GM12873 (cell line): ENCODE results near the gene NAA15.
A peak's percentile ranks its signal among the peaks of the same experiment; 100 is the strongest.

Experiments
- TF ChIP-seq, protein P1 (sequence below): IDR thresholded peaks from 2 replicates; pipeline ENCODE4 v1.5.1; 2012; ENCODE audit warnings: low read depth, mild to moderate bottlenecking, moderate library complexity, low read length, control low read depth; ENCODE audit not compliant: insufficient read depth; ENCODE audit errors: missing control alignments

The NAA15 gene

DNA sequence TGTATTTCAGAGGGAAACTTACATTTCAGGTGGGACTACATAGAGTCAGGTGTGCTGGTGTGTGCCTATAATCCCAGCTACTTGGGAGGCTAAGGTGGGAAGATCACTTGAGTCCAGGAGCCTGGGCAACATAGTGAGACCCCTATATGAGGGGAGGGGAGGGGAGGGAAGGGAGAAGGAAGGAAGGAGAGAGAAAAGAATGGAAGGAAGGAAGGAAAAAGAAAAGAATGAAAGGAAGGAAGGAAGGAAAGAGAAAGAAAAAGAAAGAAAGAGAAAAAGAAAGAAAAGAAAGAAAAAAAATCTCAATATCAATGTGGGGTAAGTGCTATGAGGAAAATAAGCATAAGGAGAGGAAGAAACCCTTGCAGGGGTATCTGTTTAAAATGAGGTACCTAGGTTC lies 109.0 kb downstream of the NAA15 start:
- TF ChIP-seq, protein P1, sequence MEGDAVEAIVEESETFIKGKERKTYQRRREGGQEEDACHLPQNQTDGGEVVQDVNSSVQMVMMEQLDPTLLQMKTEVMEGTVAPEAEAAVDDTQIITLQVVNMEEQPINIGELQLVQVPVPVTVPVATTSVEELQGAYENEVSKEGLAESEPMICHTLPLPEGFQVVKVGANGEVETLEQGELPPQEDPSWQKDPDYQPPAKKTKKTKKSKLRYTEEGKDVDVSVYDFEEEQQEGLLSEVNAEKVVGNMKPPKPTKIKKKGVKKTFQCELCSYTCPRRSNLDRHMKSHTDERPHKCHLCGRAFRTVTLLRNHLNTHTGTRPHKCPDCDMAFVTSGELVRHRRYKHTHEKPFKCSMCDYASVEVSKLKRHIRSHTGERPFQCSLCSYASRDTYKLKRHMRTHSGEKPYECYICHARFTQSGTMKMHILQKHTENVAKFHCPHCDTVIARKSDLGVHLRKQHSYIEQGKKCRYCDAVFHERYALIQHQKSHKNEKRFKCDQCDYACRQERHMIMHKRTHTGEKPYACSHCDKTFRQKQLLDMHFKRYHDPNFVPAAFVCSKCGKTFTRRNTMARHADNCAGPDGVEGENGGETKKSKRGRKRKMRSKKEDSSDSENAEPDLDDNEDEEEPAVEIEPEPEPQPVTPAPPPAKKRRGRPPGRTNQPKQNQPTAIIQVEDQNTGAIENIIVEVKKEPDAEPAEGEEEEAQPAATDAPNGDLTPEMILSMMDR: no peak

DNA sequence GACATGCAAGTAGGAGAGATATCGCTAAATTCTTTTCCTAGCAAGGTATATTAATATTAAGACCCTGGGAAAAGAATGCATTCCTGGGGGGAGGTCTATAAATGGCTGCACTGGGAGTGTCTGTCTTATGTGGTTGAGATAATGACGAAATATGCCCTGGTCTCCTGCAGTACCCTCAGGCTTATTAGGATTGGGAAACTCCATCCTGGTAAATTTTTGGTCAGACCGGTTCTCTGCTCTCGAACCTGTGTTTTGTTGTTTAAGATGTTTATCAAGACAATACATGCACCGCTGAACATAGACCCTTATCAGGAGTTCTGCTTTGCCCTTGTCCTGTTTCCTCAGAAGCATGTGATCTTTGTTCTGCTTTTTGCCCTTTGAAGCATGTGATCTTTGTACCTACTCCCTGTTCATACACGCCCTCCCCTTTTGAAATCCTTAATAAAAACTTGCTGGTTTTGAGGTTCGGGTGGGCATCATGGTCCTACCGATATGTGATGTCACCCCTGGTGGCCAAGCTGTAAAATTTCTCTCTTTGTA lies 113.4 kb downstream of the NAA15 start:
- TF ChIP-seq, protein P1: peak; percentile 5

DNA sequence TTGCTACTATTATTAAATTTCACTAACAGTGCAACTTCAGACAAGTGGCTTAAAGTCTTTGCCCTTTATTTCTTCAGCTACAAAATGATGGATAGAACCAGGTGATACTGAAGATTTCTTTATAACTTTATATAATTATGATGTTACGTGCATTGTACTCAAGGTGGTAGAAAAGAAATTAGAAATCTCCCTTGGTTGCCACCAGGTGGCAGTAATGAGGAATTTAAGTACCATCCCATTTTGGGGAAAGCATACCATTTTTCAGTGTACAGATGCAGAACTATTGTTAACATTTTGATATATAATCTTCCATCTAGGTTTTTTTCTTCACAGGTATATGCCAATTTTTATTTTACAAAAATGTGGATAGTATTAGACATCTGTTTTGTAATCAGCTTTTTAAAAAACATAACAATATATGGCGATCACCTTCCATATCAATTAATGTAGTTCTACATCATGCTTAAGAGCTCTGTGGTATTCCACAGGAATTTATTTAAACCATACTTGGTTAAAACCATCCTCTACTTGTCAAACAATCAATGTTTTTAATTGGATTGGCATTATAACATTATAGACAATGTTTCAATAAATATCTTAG lies 114.9 kb downstream of the NAA15 start:
- TF ChIP-seq, protein P1: peak; percentile 48

DNA sequence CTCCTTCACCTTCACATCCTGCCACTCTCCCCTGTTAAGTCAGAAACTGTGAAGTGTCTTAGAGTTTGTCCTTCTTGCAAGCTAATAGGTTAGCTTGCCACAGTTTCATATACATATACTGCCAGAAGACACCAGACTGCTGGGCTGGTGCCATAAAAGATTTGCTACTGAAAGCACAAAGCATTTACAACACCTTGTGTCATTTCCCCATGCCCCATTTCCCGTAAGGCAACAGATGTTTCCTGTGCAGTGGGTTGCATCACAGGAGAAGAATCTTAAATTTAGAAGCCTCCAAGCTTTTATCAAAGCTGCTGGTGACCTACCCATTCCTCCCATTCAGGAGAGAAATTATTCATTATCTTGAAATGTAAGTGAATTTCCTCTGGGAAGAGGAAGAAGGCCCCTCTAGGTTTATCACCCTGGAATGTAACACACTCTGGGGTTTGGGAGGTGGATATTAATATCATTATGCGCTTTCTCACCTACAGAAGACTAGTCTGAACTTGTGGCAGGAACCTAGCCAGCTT lies 118.1 kb downstream of the NAA15 start:
- TF ChIP-seq, protein P1: no peak

DNA sequence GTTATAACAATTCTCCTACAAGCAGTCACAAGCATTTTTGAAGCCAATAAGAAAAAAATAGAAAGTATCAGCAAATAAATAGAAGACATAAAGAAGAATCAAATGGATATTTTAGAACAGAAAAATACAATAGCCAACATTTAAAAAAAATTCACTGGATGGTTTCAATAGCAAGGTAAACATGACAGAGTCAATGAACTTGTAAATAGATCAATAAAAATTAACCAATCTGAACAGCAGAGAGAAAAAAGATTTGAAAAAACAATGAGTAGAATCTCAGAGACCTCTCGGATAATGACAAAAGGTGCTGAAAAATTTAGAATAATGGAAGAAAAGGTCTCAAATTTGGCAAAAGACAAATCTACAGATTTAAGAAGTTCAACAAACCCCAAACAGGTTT lies 119.3 kb downstream of the NAA15 start:
- TF ChIP-seq, protein P1: no peak

DNA sequence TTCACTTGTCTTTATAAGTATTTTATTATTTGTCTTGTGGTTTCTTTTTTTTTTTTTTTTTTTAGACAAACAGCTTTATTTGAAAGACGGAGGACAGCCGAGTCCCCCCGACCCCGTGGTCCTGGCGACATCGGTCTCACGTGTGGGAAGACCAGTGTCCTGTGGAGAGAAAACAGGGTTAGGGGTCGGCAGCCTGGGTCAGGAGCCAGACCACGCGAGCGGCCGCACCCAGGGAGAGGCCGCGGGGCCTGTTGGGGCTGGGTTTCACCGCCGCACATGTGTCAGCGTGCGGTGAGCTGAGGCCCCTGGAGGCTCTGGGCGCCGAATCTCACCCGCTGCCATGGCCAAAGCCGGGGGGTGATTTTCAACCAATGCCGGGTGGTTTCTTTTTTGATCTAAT lies 134.8 kb downstream of the NAA15 start:
- TF ChIP-seq, protein P1: no peak

DNA sequence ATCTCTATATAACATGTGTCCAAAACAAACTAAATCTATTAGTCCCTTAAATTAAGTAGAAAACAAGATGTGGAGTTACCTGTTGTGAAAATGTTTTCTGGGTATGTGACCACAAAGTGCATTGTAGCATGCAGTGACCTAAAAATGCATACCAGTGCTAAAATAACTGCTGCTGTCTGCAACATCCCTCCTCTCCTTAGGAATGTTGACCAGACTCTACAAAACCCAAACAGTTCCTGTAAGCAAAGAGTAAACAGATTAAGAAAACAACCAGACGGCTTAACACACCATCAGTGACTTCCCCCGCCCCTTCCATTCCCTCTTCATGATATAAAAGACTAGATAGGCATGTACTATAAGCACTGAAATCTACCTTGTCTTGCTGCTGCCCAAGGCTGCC lies 136.8 kb downstream of the NAA15 start:
- TF ChIP-seq, protein P1: no peak
